Measurements from ENCODE around the gene NPIPB9. TPM values are rescaled to one million over a fixed set of nuclear protein-coding genes. Genes with fewer than 3 reads are reported as not detected.
"Not testable (repeated sequence)": the region's sequence is repeated elsewhere in the genome, so short reads cannot be mapped to it uniquely, and the experiment has no call there.

The NPIPB9 gene
- total and polyA plus RNA-seq, 9 donors = 0.49 to 2.8 (median 0.91) TPM

DNA sequence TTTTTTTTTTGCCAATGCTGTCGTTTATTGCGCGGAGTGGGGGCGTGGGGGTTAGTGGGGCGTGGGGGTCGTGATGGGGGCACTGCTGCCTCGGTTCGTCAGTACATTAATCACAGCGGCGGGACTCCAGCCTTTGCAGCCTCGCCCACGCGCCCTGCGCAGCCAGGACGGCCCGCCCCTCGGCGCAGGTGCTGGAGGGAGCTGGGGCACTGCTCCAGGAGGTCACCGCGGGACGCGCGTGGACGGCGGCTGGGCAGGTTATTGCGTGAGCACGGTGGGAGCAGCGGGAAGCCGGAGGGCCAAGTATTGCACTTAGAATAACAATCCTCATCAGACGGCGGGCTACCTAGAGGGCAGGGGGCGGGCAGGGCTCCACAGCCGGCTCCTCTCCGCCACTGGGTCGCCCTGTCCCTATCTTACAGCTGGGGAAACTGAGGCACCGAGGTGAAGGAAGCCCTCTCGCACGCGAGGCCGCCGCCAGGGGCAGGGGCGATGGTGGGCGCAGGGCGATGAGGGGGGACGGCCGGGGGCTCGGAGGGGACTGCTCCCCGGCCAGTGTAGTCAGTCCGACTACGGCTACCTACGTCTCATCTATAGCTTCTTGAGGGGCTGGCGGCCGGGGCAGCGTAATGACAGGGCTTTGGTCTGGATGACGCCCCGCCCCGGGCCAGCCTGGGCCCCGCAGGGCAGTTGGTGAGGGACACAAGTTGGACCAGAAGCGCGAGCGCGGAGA lies 4.8 kb upstream of the NPIPB9 start:
- H3K4me1 ChIP-seq (ENCODE audit: control insufficient read depth, insufficient read depth, low read length); H3K36me3 ChIP-seq (ENCODE audit: control insufficient read depth, insufficient read depth, low read length); H3K4me3 ChIP-seq (ENCODE audit: low read length); H3K27ac ChIP-seq (ENCODE audit: low read length); H3K27me3 ChIP-seq (ENCODE audit: control insufficient read depth, insufficient read depth, low read length); DNase-seq; H3K9me3 ChIP-seq (replicated peaks; ENCODE audit: control insufficient read depth, low read depth, low read length): not testable (repeated sequence)
- no CpG with 5 or more reads among the region's 62 CpGs for WGBS (ENCODE audit: insufficient coverage)

DNA sequence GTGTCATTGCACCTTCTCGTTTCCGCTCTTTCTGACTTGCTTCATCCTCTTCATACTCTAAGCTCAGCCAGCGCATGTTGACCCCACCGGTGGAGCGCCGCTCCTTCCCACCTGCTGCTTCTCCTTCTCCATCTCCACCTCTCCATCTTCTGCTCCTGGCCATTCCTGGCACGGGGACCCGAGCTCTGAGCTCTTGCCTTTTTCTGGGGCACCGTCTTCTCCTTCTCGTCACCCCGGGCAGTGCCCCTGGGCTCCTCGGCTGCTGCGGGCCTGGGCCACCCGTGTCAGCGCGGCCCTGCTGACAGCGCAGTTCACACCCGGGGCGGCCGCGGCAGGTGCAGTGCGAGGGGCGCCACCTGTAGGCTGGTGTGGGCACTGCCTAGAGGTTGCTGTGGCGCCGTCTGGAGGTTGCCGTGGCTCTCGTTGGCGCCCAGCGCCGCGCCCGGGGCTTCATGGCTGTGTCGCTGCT lies 1.6 kb upstream of the NPIPB9 start:
- not testable (repeated sequence) for DNase-seq; H3K36me3 ChIP-seq (ENCODE audit: control insufficient read depth, insufficient read depth, low read length); H3K4me3 ChIP-seq (ENCODE audit: low read length); H3K27ac ChIP-seq (ENCODE audit: low read length); H3K9me3 ChIP-seq (replicated peaks; ENCODE audit: control insufficient read depth, low read depth, low read length); H3K27me3 ChIP-seq (ENCODE audit: control insufficient read depth, insufficient read depth, low read length); H3K4me1 ChIP-seq (ENCODE audit: control insufficient read depth, insufficient read depth, low read length)
- WGBS (ENCODE audit: insufficient coverage) = 7% methylated on average over 3 of the region's 33 CpGs

DNA sequence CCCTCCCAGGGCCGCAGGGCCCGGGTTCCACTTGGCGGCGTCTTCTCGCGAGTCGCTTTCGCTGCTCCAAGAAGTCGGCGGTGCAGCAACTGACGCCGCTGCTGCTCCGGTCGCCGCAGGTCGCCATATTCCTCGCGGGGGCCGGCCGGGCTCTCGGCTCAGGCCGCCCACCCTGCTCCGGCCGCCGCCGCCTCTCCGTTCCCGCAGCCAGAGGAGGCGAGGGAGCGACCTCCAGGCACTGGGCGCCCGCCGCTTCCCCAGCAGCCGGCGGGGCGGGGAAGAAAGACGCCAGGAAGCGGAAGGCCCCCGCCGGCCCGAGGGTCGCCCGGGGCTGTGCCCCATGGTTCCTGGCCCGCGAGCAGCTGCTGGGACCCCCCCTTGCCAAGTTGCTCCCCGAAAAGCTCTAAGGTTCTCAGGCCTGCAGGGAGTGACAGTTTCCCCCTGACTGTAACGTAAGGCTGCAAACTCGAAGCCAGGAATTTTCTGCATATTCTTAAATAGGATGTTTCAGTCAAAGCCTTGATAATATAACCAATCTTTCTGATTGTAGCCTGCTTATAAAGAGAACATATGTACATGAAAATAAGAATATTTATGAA lies 1.0 kb upstream of the NPIPB9 start:
- not testable (repeated sequence) for H3K9me3 ChIP-seq (replicated peaks; ENCODE audit: control insufficient read depth, low read depth, low read length)

DNA sequence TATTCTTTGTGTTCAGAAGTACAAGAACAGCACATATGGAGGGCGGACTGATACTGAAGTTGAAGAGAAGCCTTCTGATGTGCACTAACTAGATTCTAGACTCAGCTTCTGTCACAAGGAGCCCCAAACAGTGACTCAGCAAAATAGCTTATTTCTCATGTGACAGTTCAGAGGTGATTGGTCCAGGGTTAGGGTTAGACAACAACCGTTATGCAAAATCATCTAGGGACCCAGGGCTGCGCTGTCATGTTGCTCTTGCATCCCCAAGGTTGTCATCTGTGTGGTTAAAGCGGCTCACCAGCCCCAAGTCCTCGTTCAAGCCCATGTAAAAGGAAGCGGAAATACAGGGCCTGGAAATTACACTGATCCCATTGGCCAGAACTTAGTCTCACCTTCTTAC lies 30.1 kb downstream of the NPIPB9 start:
- H3K4me1 ChIP-seq (ENCODE audit: control insufficient read depth, insufficient read depth, low read length); H3K36me3 ChIP-seq (ENCODE audit: control insufficient read depth, insufficient read depth, low read length); H3K27ac ChIP-seq (ENCODE audit: low read length); H3K4me3 ChIP-seq (ENCODE audit: low read length); H3K27me3 ChIP-seq (ENCODE audit: control insufficient read depth, insufficient read depth, low read length); H3K9me3 ChIP-seq (replicated peaks; ENCODE audit: control insufficient read depth, low read depth, low read length); DNase-seq: not testable (repeated sequence)
- no CpG with 5 or more reads among the region's 6 CpGs for WGBS (ENCODE audit: insufficient coverage)

More for the DNA sequence above, 1.0 kb upstream of the NPIPB9 start:
- WGBS (ENCODE audit: insufficient coverage) = no CpG with 5 or more reads among the region's 48 CpGs
- not testable (repeated sequence) for DNase-seq; H3K4me3 ChIP-seq (ENCODE audit: low read length); H3K27ac ChIP-seq (ENCODE audit: low read length); H3K4me1 ChIP-seq (ENCODE audit: control insufficient read depth, insufficient read depth, low read length); H3K27me3 ChIP-seq (ENCODE audit: control insufficient read depth, insufficient read depth, low read length); H3K36me3 ChIP-seq (ENCODE audit: control insufficient read depth, insufficient read depth, low read length)

DNA sequence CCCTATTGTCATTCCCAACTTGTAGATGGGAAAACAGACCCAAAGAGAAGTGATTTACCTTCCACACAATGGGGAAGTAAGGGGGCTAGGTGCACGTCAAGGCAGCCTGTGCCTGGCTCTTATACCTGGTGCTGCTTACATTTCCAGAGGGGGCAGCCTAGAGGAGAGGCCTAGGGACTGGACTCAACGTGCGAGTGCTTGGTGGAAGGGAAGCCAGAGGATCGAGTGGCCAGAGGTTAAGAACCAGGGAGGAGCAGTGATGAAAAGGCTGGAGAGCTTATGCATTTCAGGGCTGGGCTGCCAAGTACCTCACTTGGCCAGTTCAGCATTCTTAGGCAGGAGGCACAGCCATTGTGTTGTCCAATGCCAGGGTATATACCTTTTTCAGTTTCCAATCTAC lies 30.8 kb downstream of the NPIPB9 start:
- no CpG with 5 or more reads among the region's 4 CpGs for WGBS (ENCODE audit: insufficient coverage)
- not testable (repeated sequence) for H3K36me3 ChIP-seq (ENCODE audit: control insufficient read depth, insufficient read depth, low read length); H3K4me3 ChIP-seq (ENCODE audit: low read length); H3K9me3 ChIP-seq (replicated peaks; ENCODE audit: control insufficient read depth, low read depth, low read length); DNase-seq; H3K4me1 ChIP-seq (ENCODE audit: control insufficient read depth, insufficient read depth, low read length); H3K27me3 ChIP-seq (ENCODE audit: control insufficient read depth, insufficient read depth, low read length); H3K27ac ChIP-seq (ENCODE audit: low read length)

DNA sequence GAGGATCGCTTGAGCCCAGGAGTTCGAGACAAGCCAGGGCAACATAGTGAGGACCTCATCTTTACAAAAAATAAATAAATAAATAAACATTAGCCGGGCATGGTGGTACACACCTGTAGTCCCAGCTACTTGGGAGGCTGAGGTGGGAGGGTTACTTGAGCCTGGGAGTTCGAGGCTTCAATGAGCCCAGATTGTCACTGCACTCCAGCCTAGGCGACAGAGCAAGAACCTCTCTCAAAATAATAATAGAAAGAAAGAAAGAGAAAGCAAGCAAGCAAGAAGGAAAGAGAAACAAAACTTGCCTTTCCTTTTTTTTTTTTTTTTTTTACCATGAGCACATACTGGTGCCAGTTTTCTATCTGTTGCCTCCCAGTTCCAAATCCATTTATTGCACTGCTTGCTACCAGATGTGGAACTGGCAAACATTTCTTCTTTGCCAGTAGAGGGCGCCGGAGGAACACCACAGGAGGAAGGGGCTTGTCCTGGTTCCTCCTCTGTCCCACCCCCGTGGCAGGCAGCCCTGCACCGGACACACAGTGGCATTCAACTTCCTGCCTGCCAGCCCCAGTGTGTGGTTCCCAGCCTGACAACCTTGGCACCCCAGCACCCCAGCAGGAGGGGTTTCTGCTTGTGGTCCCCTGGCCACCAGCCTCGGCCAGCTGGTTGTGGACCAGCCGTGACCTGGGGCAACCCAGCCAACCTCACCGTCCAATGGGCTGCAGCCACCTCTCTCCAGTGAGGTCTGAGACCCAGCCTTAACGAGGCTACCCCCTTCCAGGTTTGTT lies 50.8 kb downstream of the NPIPB9 start:
- WGBS (ENCODE audit: insufficient coverage) = no CpG with 5 or more reads among the region's 13 CpGs
- not testable (repeated sequence) for H3K4me3 ChIP-seq (ENCODE audit: low read length)

DNA sequence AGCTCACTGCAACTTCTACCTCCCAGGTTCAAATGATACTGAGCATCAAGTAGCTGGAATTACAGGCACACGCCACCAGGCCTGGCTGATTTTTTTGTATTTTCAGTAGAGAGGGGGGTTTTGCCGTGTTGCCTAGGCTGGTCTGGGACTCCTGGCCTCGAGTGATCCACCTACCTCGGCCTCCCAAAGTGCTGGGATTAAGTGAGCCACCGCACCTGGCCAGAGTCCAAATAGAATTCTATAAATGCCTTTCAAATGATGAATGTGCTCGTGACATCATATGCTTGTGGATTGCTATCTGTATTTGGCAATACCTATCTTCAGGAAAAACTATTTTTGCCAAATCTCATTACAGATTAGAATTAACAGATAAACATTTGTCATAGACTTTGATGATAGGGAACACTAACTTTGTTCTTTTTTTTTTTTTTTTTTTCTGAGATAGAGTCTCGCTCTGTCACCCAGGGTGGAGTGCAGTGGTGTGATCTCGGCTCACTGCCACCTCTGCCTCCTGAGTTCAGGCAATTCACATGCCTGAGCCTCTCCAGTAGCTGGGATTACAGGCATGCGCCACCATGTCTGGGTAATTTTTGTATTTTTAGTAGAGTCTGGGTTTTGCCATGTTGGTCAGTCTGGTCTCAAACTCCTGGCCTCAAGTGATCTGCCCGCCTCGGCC lies 56.0 kb downstream of the NPIPB9 start:
- not testable (repeated sequence) for DNase-seq; H3K9me3 ChIP-seq (replicated peaks; ENCODE audit: control insufficient read depth, low read depth, low read length); H3K4me1 ChIP-seq (ENCODE audit: control insufficient read depth, insufficient read depth, low read length); H3K27me3 ChIP-seq (ENCODE audit: control insufficient read depth, insufficient read depth, low read length); H3K36me3 ChIP-seq (ENCODE audit: control insufficient read depth, insufficient read depth, low read length); H3K27ac ChIP-seq (ENCODE audit: low read length); H3K4me3 ChIP-seq (ENCODE audit: low read length)
- no CpG with 5 or more reads among the region's 11 CpGs for WGBS (ENCODE audit: insufficient coverage)

More for the DNA sequence above, 50.8 kb downstream of the NPIPB9 start:
- peak; percentile 86 for DNase-seq
- not testable (repeated sequence) for H3K27ac ChIP-seq (ENCODE audit: low read length); H3K4me1 ChIP-seq (ENCODE audit: control insufficient read depth, insufficient read depth, low read length); H3K36me3 ChIP-seq (ENCODE audit: control insufficient read depth, insufficient read depth, low read length); H3K27me3 ChIP-seq (ENCODE audit: control insufficient read depth, insufficient read depth, low read length); H3K9me3 ChIP-seq (replicated peaks; ENCODE audit: control insufficient read depth, low read depth, low read length)

DNA sequence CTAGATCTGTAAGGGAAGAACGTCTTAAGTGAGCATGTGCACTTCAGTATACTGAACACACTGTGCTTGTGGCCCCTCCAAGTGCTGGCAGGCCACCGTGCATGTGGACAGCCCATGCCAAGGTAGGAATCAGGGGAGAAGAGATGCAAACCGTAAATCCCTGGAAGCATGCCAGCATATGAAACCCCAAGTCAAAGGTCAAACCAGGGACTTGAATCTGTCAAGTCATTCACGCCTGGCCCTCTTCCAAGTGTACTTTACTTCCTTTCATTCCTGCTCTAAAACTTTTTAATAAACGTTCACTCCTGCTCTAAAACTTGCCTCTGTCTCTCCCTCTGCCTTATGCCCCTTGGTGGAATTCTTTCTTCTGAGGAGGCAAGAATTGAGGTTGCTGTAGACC lies 68.4 kb downstream of the NPIPB9 start:
- H3K9me3 ChIP-seq (replicated peaks; ENCODE audit: control insufficient read depth, low read depth, low read length) = no peaks in the 10 kb centered on the region
- no peaks in the 10 kb centered on the region for H3K27me3 ChIP-seq (ENCODE audit: control insufficient read depth, insufficient read depth, low read length)
- WGBS (ENCODE audit: insufficient coverage) = 95% methylated on average over 4 of the region's 5 CpGs
- DNase-seq = no peak
- H3K4me3 ChIP-seq (ENCODE audit: low read length) = no peak overlapping the region
- H3K4me1 ChIP-seq (ENCODE audit: control insufficient read depth, insufficient read depth, low read length) = peaks cover 10% of the 10 kb centered on the region
- H3K27ac ChIP-seq (ENCODE audit: low read length) = no peak overlapping the region
- H3K36me3 ChIP-seq (ENCODE audit: control insufficient read depth, insufficient read depth, low read length) = no peaks in the 10 kb centered on the region

DNA sequence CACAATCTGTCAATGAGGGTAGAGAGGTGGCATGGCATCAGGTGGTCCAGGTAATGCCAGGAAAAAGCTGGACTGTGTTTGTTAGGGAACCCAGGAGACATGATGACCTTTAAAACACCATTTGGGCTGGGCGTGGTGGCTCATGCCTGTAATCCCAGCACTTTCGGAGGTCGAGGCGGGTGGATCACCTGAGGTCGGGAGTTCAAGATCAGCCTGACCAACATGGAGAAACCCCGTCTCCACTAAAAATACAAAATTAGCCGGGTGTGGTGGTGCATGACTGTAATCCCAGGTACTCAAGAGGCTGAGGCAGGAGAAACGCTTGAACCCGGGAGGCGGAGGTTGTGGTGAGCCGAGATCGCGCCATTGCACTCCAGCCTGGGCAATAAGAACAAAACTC lies 69.0 kb downstream of the NPIPB9 start:
- H3K27me3 ChIP-seq (ENCODE audit: control insufficient read depth, insufficient read depth, low read length); DNase-seq; H3K4me3 ChIP-seq (ENCODE audit: low read length); H3K9me3 ChIP-seq (replicated peaks; ENCODE audit: control insufficient read depth, low read depth, low read length); H3K27ac ChIP-seq (ENCODE audit: low read length); H3K36me3 ChIP-seq (ENCODE audit: control insufficient read depth, insufficient read depth, low read length): not testable (repeated sequence)
- 93% methylated on average over 4 of the region's 13 CpGs for WGBS (ENCODE audit: insufficient coverage)
- peaks cover 15% of the 10 kb centered on the region for H3K4me1 ChIP-seq (ENCODE audit: control insufficient read depth, insufficient read depth, low read length)

Data from muscle of leg (tissue), 11 donors.